Kidney glomerular epithelial cell (primary cell): Measurements from ENCODE around the gene RAPGEF5.

Experiments
- DNase-seq: peaks from one replicate; lab custom pipeline; 2025; lab: John Stamatoyannopoulos, UW

Gene RAPGEF5

GRCh38 chr7:22348379-22348778 is 8.6 kb downstream of the RAPGEF5 start:
- DNase-seq: peak; percentile 47

- DNase-seq: no peak
Measured at GRCh38 chr7:22346383-22347107, 10.4 kb downstream of the RAPGEF5 start.

- DNase-seq: no peak
Measured at GRCh38 chr7:22344655-22345054, 12.3 kb downstream of the RAPGEF5 start.

DNA sequence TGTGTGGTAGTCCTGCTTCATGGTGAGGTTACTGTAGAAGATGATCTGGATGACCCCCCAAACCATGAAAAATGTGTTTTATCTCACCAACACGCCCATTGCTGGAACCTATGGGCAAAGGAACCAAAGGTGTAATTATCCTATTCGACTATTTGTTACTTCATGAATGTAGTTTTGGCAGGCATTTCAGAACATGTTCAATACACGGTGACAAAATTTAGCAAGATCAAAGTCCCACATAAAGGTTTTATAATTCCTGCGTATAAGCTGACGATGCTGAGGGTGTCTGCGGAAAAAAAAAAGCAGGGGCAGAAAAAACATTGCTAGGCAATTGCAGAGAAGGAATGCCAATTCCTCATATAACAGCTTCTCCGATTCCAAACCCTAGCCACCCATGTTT is 13.3 kb downstream of the RAPGEF5 start:
- DNase-seq: no peak

DNA sequence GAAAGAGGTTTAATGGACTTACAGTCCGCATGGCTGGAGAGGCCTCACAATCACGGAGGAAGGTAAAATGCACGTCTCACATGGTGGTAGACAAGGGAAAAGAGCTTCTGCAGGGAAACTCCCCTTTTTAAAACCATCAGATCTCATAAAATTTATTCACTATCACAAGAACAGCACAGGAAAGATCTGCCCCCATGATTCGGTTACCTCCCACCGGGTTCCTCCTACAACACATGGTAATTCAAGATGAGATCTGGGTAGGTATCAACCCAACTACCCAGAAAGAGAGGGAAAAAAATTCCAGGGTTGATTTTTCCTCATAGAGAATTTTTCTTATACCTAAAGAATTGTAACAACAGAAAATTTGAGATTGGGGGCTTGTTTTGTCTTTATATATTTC is 13.9 kb downstream of the RAPGEF5 start:
- DNase-seq: no peak

GRCh38 chr7:22339725-22340390 is 17.1 kb downstream of the RAPGEF5 start:
- no peak for DNase-seq

DNA sequence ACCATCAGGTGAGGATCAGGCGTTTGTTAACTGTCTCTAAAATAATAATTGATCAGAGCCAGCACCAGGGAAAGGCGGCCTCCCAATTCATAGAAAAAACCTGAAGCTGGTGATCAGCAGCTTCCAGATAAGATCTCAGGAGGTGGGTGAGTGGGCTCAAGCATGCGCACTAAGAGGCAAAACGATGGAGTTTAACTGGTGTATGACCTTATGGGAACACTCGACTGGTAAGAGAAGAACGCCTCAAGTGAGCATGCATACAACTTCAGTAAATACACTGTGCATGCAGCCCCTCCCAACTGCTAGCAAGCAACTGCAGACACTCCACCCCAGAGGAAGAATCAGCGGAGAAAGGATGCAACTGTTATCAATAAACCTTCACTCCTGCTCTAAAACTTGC is 18.1 kb downstream of the RAPGEF5 start:
- no peak for DNase-seq

DNA sequence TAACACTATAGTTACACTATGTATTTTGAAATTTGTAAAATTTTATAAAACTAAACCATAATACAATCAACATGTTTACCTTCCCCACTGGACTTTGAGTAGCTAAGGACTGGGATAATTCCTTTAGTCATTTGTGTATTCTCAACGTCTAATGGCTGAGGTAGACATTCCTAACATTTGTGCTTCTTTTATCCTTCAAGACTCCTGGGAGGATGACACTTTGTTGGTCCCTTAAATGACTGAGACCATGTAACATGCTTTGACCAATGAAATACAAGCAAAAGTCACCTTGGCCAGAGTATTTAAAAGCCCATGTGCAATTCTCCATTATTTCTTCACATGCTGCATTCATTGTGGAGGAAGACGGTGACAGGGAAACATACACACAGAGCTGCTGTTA is 18.5 kb downstream of the RAPGEF5 start:
- no peak for DNase-seq

DNA sequence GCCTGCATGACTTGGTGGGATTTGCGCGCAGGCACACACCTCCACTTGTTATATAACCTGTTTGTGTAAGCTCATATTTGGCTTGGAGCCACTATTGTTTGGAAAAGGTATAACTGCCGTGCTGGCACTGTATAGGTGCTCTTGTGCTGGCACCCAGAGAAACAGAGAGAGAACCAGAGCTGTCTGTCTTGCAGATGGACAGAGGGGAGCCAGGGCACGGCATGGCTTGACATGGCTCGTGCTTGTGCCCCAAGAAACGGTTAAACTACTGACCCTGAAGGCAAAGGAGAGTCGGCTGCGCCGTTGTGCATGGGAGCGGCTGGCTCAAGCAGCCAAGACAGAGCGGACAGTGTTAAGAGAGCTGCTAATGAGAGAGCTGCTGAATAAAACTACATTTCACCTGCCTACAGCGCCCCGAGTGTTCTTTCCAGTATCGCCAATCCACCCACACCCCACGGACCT is 23.2 kb downstream of the RAPGEF5 start:
- no peak for DNase-seq

DNA sequence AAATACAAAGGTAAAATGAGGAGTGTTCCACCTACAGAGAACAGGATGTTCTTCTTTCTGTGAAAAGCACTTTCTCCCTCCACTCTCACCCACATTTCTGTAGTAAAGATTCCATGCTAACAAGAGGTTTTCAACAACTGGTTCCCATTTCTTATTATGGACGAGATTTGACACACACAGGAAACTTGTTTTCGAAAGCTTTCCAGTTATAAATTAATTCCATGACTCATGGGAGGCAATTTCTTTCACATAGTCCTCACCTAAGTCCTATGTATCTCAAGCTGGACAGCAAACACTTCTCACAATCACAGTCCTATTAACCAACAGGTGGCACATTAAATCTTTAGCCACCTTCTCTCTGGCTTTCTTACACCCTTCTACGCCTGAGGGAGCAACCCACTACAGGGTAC is 24.5 kb downstream of the RAPGEF5 start:
- DNase-seq: no peak

DNA sequence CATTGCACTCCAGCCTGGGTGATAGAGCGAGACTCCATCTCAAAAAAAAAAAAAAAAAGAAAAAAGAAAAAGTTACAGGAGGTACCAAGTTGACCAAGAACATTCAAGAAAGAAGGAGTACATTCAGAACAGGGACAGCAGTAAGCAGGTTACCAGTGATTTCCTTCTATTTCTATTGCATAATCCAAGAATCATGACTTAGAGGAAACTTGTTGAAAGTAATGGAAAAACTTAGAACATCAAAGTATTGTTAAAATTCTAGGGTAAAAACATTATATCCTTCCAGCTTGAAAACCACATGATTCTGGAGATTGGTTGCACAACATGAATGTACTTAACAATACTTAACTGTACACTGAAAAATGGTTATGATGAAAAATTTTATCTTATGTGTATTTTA is 25.2 kb downstream of the RAPGEF5 start:
- DNase-seq: no peak

- DNase-seq: no peak
Measured at GRCh38 chr7:22330903-22331302, 26.1 kb downstream of the RAPGEF5 start.

GRCh38 chr7:22329816-22330524 is 27.0 kb downstream of the RAPGEF5 start:
- no peak for DNase-seq

DNA sequence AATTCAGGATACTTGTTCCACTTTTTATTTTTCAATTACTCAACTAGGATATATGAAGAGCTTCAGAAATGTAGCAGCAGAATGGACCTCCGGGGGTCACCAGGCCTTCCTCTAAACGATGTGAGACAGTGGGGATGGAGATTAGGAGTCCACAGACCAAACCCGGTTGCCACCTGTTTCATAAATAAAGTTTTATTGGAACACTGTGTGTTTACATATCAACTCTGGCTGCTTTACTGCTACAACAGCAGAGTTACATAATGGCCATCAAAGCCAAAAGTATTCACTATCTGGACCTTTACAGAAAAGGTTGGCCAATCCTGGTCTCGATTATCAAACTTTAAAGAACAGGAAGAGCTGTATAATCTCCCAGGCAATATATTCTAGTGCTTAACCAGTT is 30.8 kb downstream of the RAPGEF5 start:
- DNase-seq: no peak

DNA sequence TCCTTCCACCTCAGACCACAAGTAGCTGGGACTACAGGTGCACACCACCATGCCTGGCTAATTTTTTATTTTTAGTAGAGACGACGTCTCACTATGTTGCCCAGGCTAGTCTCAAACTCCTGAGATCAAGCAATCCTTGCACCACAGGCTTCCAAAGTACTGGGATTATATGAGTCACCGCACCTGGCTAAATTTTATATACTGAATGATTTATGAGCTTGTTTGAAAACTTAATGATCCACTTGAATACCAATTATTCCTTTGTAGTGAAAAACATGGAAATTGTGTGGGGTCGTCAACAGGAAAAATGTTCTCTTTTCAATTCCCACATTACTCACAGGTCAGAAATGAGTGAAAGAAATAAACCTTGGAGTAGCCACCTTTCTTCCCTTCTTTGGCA is 31.3 kb downstream of the RAPGEF5 start:
- DNase-seq: no peak

DNA sequence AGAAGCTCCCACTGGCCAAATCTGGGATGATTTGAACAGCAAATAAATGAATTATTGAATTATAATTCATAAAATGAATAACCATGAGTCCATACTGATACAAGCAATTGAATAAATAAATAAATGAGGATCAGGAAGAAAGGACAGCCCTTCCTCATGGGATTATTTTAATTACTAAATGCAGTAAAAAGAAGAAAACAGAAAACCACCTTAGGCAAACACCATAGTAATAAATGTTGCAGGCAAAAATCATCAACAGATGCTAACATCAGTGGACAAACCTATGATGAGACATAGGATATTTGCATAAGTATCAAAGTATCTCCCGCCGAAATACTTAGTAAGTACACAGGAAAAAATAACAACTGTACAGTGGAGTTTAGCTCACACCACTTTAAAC is 33.2 kb downstream of the RAPGEF5 start:
- no peak for DNase-seq

- DNase-seq: no peak
Measured at GRCh38 chr7:22320416-22320815, 36.5 kb downstream of the RAPGEF5 start.

DNA sequence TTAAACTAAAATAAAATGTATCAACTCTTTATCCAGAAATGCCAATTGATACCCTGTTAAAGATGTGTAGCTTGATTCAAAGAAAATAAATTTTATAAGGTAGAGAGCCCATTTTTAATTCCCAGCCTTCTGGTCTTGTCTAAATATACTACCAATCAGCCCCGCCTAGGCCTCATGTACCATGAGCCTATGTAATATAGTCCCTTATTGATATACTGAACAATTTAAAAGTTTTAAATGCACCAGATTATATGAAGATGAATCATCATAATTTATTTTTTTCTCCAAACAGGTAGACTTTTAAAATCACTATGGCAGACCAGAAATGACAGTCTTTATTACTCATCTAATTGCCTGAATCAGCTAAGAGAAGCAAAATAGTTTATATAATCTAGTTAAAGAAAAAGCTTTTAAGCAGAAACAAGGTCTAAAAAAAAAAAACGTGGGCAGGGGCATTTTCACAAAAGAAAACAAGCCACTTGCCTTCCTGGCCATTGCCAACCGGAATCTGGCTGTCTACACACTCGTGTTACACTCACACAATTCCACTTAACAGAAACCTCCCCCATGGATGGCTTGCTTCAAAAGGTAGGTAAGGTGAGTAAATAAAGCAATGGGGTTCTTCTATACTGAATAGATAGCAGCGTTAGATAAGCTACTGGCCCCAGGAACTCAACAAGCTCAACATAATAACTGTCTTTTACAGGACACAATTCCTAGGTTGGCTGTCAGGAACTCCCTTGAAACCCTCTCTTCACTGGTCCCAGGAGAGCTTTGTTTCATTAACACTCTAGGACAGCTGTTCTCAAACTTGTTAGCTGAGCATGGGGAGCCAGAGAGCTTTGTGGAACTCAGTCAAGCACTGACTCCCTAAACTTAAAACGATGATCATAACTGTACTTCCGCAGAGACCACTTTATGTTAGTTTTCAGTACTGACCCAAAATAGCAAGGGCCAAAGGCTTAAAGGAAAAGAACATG is 37.2 kb downstream of the RAPGEF5 start:
- DNase-seq: no peak

DNA sequence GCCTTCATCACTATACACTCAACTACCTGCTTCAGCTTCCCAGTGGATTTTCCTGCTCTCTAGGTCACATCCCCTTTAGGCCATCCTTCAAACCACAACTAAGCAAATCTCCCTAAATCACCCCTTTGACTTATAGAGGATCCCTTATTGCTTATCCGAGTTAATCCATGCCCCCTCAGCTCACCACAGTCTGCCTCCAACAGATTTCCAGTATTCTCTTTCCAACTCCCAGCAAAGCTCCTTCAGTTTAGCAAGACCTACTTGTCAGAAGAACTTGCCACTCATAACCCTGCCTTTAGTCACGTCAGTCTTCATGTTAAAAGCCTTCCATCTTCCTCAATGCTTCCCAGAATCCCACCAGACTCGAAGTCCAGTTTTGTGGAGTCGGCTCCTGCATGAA is 38.6 kb downstream of the RAPGEF5 start:
- no peak for DNase-seq

- DNase-seq: no peak
Measured at GRCh38 chr7:22317632-22318031, 39.3 kb downstream of the RAPGEF5 start.

- DNase-seq: no peak
Measured at GRCh38 chr7:22316914-22317313, 40.0 kb downstream of the RAPGEF5 start.

DNA sequence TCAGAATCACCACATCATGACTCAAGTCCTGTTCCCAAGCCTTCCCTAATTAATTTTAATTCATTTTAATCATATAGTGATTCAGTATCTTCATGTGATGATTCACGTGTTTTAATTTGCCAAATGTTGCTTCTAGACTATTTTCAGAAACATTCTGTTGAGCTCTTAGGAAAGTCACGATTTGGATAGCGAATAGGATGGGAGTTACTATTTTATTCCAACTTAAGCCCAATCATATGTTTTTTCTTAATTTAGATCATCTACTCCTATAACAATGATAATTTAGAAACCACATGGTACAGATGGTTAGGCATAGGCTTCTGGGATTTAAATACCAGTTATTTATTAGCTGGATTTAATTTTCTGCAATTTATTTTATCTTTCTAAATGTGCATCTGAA is 49.1 kb downstream of the RAPGEF5 start:
- no peak for DNase-seq
